ENCODE results near the gene LMX1A. TPM values are rescaled to one million over a fixed set of nuclear protein-coding genes. Genes with fewer than 3 reads are reported as not detected.

The LMX1A gene
- total RNA-seq, 1 donor from 2014 or later: not detected

- Mint-ChIP-seq H3K27ac (ENCODE audit: unreplicated experiment) (no peak overlapping the region), H3K4me1 (no peaks in the 10 kb centered on the region), H3K9me3 (no peaks in the 10 kb centered on the region), H3K36me3 (ENCODE audit: low read depth) (no peaks in the 10 kb centered on the region), H3K4me3 (no peak overlapping the region), H3K27me3 (ENCODE audit: low read depth) (peaks cover 95% of the 10 kb centered on the region)
- no peak for DNase-seq (ENCODE audit: low read depth, low spot score)
- TF ChIP-seq CTCF (conservative IDR thresholded peaks at IDR 0.05): no peak
Measured at GRCh38 chr1:165364568-165365133, 8.1 kb upstream of the LMX1A start.

GRCh38 chr1:165356876-165357275, 361 bp upstream of the LMX1A start:
- H3K27ac Mint-ChIP-seq (ENCODE audit: unreplicated experiment): no peak overlapping the region
- DNase-seq (ENCODE audit: low read depth, low spot score): no peak
- no peaks in the 10 kb centered on the region for H3K9me3 Mint-ChIP-seq
- H3K27me3 Mint-ChIP-seq (ENCODE audit: low read depth): peaks cover 97% of the 10 kb centered on the region
- H3K36me3 Mint-ChIP-seq (ENCODE audit: low read depth): no peaks in the 10 kb centered on the region
- peaks cover 25% of the 10 kb centered on the region for H3K4me1 Mint-ChIP-seq
- peak overlapping the region; percentile 64 for H3K4me3 Mint-ChIP-seq
- no peak for TF ChIP-seq CTCF (conservative IDR thresholded peaks at IDR 0.05)

GRCh38 chr1:165355139-165355976, 1.2 kb downstream of the LMX1A start:
- H3K27me3 Mint-ChIP-seq (ENCODE audit: low read depth): peaks cover 97% of the 10 kb centered on the region
- H3K4me1 Mint-ChIP-seq: peaks cover 26% of the 10 kb centered on the region
- no peaks in the 10 kb centered on the region for H3K36me3 Mint-ChIP-seq (ENCODE audit: low read depth)
- no peak for TF ChIP-seq CTCF (conservative IDR thresholded peaks at IDR 0.05)
- DNase-seq (ENCODE audit: low read depth, low spot score): no peak
- peak overlapping the region; percentile 33 for H3K4me3 Mint-ChIP-seq
- H3K9me3 Mint-ChIP-seq: no peaks in the 10 kb centered on the region
- no peak overlapping the region for H3K27ac Mint-ChIP-seq (ENCODE audit: unreplicated experiment)

- no peak overlapping the region for H3K27ac Mint-ChIP-seq (ENCODE audit: unreplicated experiment)
- TF ChIP-seq CTCF (conservative IDR thresholded peaks at IDR 0.05): no peak
- H3K9me3 Mint-ChIP-seq: no peaks in the 10 kb centered on the region
- H3K27me3 Mint-ChIP-seq (ENCODE audit: low read depth): peaks cover 97% of the 10 kb centered on the region
- no peaks in the 10 kb centered on the region for H3K36me3 Mint-ChIP-seq (ENCODE audit: low read depth)
- DNase-seq (ENCODE audit: low read depth, low spot score): no peak
- peaks cover 26% of the 10 kb centered on the region for H3K4me1 Mint-ChIP-seq
- no peak overlapping the region for H3K4me3 Mint-ChIP-seq
Measured at GRCh38 chr1:165354739-165355138, 1.8 kb downstream of the LMX1A start.

- peaks cover 97% of the 10 kb centered on the region for H3K27me3 Mint-ChIP-seq (ENCODE audit: low read depth)
- H3K4me3 Mint-ChIP-seq: peak overlapping the region; percentile 41
- H3K9me3 Mint-ChIP-seq: no peaks in the 10 kb centered on the region
- no peak for TF ChIP-seq CTCF (conservative IDR thresholded peaks at IDR 0.05)
- H3K27ac Mint-ChIP-seq (ENCODE audit: unreplicated experiment): no peak overlapping the region
- DNase-seq (ENCODE audit: low read depth, low spot score): no peak
- no peaks in the 10 kb centered on the region for H3K36me3 Mint-ChIP-seq (ENCODE audit: low read depth)
- H3K4me1 Mint-ChIP-seq: peaks cover 26% of the 10 kb centered on the region
Measured at GRCh38 chr1:165353731-165354671, 2.5 kb downstream of the LMX1A start.
